ENCODE data around the gene CPAMD8.

CPAMD8 gene

DNA sequence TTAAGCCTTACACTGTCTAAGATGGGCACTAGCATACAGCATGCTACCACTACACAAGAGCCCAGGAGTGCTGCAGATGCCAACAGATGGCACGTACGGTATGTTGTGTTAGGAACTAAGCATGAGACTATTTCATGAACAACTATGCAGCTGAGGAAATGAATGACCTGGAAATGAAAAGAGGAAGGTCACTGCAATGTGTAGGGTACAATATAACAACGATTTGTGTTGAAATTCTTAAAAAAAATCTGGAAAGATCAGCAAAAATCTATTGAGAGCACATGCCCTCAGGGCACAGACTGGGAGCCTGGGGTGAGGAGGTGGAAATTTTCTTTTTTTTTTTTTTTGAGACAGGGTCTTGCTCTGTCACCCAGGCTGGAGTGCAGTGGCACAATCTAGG, 34.2 kb upstream of the CPAMD8 start:
- TF ChIP-seq, protein P1, sequence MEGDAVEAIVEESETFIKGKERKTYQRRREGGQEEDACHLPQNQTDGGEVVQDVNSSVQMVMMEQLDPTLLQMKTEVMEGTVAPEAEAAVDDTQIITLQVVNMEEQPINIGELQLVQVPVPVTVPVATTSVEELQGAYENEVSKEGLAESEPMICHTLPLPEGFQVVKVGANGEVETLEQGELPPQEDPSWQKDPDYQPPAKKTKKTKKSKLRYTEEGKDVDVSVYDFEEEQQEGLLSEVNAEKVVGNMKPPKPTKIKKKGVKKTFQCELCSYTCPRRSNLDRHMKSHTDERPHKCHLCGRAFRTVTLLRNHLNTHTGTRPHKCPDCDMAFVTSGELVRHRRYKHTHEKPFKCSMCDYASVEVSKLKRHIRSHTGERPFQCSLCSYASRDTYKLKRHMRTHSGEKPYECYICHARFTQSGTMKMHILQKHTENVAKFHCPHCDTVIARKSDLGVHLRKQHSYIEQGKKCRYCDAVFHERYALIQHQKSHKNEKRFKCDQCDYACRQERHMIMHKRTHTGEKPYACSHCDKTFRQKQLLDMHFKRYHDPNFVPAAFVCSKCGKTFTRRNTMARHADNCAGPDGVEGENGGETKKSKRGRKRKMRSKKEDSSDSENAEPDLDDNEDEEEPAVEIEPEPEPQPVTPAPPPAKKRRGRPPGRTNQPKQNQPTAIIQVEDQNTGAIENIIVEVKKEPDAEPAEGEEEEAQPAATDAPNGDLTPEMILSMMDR (IDR thresholded peaks at IDR 0.05; ENCODE audit: low read depth, low read length), result no peak
- Histone ChIP-seq H3K27me3 (no peaks in the 10 kb centered on the region), H3K9me3 (peaks cover 11% of the 10 kb centered on the region), H3K4me1 (no peaks in the 10 kb centered on the region), H3K36me3 (peaks cover 66% of the 10 kb centered on the region), H3K4me3 (ENCODE audit: low read depth, low read length) (no peak overlapping the region)
- no peak for DNase-seq

GRCh38 chr19:17058236-17058635, 31.6 kb upstream of the CPAMD8 start:
- Histone ChIP-seq H3K36me3 (peaks cover 51% of the 10 kb centered on the region), H3K4me1 (no peaks in the 10 kb centered on the region), H3K27me3 (no peaks in the 10 kb centered on the region), H3K4me3 (ENCODE audit: low read depth, low read length) (no peak overlapping the region), H3K9me3 (peaks cover 4% of the 10 kb centered on the region)
- DNase-seq, result no peak
- TF ChIP-seq, protein P1 (IDR thresholded peaks at IDR 0.05; ENCODE audit: low read depth, low read length), result no peak

DNA sequence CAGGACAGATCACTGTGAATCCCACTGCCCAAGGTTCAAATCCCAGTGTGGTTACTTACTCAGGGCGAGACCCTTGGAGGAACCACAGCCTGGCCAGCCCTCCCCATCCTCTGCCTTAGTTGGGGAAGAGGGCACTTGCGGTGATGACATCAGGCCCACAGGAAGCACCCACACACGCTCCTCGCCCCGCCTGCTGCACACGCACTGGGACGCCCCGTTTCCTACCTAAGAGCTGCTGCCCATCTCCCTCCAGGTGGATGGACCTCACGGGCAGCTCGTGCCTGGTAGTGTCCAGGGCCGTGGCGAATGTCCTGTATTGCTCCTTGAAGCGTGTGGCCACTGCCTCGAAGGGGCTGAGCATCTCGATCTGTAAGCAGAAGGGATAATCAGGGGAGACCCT, 29.0 kb upstream of the CPAMD8 start:
- Histone ChIP-seq H3K36me3 (peaks cover 57% of the 10 kb centered on the region), H3K27me3 (no peaks in the 10 kb centered on the region), H3K4me1 (no peaks in the 10 kb centered on the region), H3K4me3 (ENCODE audit: low read depth, low read length) (no peak overlapping the region), H3K9me3 (peaks cover 4% of the 10 kb centered on the region)
- TF ChIP-seq, protein P1 (IDR thresholded peaks at IDR 0.05; ENCODE audit: low read depth, low read length), result no peak
- no peak for DNase-seq

- Histone ChIP-seq H3K9me3 (peaks cover 4% of the 10 kb centered on the region), H3K36me3 (peaks cover 56% of the 10 kb centered on the region), H3K27me3 (no peaks in the 10 kb centered on the region), H3K4me3 (ENCODE audit: low read depth, low read length) (no peak overlapping the region), H3K4me1 (no peaks in the 10 kb centered on the region)
- DNase-seq, result no peak
- TF ChIP-seq, protein P1 (IDR thresholded peaks at IDR 0.05; ENCODE audit: low read depth, low read length), result no peak
These were observed 28.1 kb upstream of the CPAMD8 start for GRCh38 chr19:17054746-17055145.

- Histone ChIP-seq H3K4me3 (ENCODE audit: low read depth, low read length) (no peak overlapping the region), H3K27me3 (no peaks in the 10 kb centered on the region), H3K4me1 (no peaks in the 10 kb centered on the region), H3K9me3 (no peaks in the 10 kb centered on the region), H3K36me3 (peaks cover 39% of the 10 kb centered on the region)
- peak; percentile 46 for DNase-seq
- TF ChIP-seq, protein P1 (IDR thresholded peaks at IDR 0.05; ENCODE audit: low read depth, low read length), result peak; percentile 61
These were observed 25.8 kb upstream of the CPAMD8 start for GRCh38 chr19:17052439-17052838.

- TF ChIP-seq, protein P1 (IDR thresholded peaks at IDR 0.05; ENCODE audit: low read depth, low read length), result no peak
- Histone ChIP-seq H3K36me3 (peaks cover 34% of the 10 kb centered on the region), H3K4me3 (ENCODE audit: low read depth, low read length) (no peak overlapping the region), H3K27me3 (no peaks in the 10 kb centered on the region), H3K9me3 (no peaks in the 10 kb centered on the region), H3K4me1 (no peaks in the 10 kb centered on the region)
- no peak for DNase-seq
These were observed 23.2 kb upstream of the CPAMD8 start for GRCh38 chr19:17049711-17050280.
